Body of pancreas (tissue), 4 donors: ENCODE results near the gene AHSP. TPM values are rescaled to one million over a fixed set of nuclear protein-coding genes. Genes with fewer than 3 reads are reported as not detected.
"Not testable (repeated sequence)": the region's sequence is repeated elsewhere in the genome, so short reads cannot be mapped to it uniquely, and the experiment has no call there.

Experiments used
- ATAC-seq: fragments of 150-250 bp; one replicate; pipeline ENCODE4 v1.9.1; 2016
- DNase-seq, 4 donors: peaks; one replicate each; pipeline ENCODE4 v3.0.0-alpha.2; 2019
- H3K27ac ChIP-seq, 4 donors: fragments of 200-600 bp; sonication (generic); 1 replicate in 3 of 4; 2 replicates in 1 of 4; pipeline versions ENCODE4 v1.5.1 to v1.6.1; 2016 to 2019; ENCODE audit warnings: mild to moderate bottlenecking in 1 of 4, mixed read lengths in 1 of 4, moderate library complexity in 1 of 4
- H3K27me3 ChIP-seq, 2 donors: fragments of 200-600 bp; sonication (generic); one replicate each; pipeline ENCODE4 v1.6.0; 2016; ENCODE audit warnings: mild to moderate bottlenecking in 1 of 2
- H3K36me3 ChIP-seq, 2 donors: fragments of 200-600 bp; sonication (generic); replicated peaks in 1 of 2; 2 replicates each; pipeline ENCODE4 v1.5.1; 2016; ENCODE audit warnings: low read depth in 2 of 2; ENCODE audit not compliant: insufficient read depth in 1 of 2
- H3K4me1 ChIP-seq: fragments of 200-600 bp; sonication (generic); one replicate; pipeline ENCODE4 v1.6.0; 2016
- H3K4me3 ChIP-seq, 2 donors: fragments of 200-600 bp; sonication (generic); 1 replicate in 1 of 2; 2 replicates in 1 of 2; pipeline ENCODE4 v1.5.1; 2016 to 2019
- H3K9me3 ChIP-seq, 3 donors: fragments of 200-600 bp; sonication (generic); 1 replicate in 2 of 3; 2 replicates in 1 of 3; pipeline ENCODE4 v1.5.1; 2016
- CTCF ChIP-seq, 7 experiments: fragments of 450-650 bp in 4 of 7; fragments of 200-600 bp in 3 of 7; sonication (generic) in 3 of 7; IDR thresholded peaks; one replicate each; pipeline ENCODE4 v1.5.1; 2016 to 2019; ENCODE audit warnings: antibody characterized with exemption in 7 of 7
- POLR2A ChIP-seq, 3 donors: fragments of 450-650 bp; IDR thresholded peaks; one replicate each; pipeline ENCODE4 v1.6.1; 2016; ENCODE audit warnings: antibody characterized with exemption in 3 of 3, mild to moderate bottlenecking in 2 of 3
- WGBS, 2 donors: methylation state at CpG; one replicate each; pipeline ENCODE4 v1.1.5; 2017; 5-methylcytosine and 5-hydroxymethylcytosine counted together
- intact Hi-C: fragments of 100-400 bp; cut with DNase I; formaldehyde crosslinking; loops from one replicate; pipeline ENCODE4 v1.15.1; 2023
- total RNA-seq, 2 donors: library from RNA; depleted of rRNA; stranded (reverse); fragments of >200 nt; gene quantifications; one replicate each; pipeline ENCODE4 v1.1.0, GENCODE V29; 2016

Gene AHSP
- total RNA-seq, 2 donors from 2014 or later, result not detected

- intact Hi-C loops, result no loop called here
- Histone ChIP-seq H3K4me1 (peaks cover 10% of the 10 kb centered on the region), H3K4me3 (no peak overlapping the region), H3K27me3 (peaks cover 0 to 18% of the 10 kb centered on the region in 2 donors), H3K27ac (no peak overlapping the region), H3K9me3 (no peaks in the 10 kb centered on the region), H3K36me3 (no peaks in the 10 kb centered on the region)
- no peak for DNase-seq
- TF ChIP-seq CTCF (IDR thresholded peaks at IDR 0.05), result no peak
- no peak for TF ChIP-seq POLR2A (IDR thresholded peaks at IDR 0.05)
- ATAC-seq, result no peak
- WGBS, 2 donors, result 50 to 51% methylated on average over 1 of the region's 1 CpG
Observed at GRCh38 chr16:31572821-31573220, 45.1 kb downstream of the AHSP start.

- ATAC-seq, H3K27ac ChIP-seq, H3K4me1 ChIP-seq, H3K9me3 ChIP-seq, H3K36me3 ChIP-seq, H3K4me3 ChIP-seq, DNase-seq, H3K27me3 ChIP-seq, intact Hi-C loops: not testable (repeated sequence)
- WGBS, 2 donors, result 20 to 22% methylated on average over 1 of the region's 1 CpG
Observed at GRCh38 chr16:31574159-31574558, 46.5 kb downstream of the AHSP start.

- no peak for TF ChIP-seq POLR2A (IDR thresholded peaks at IDR 0.05)
- no peak for DNase-seq
- peaks cover 0 to 8% (median 0%) of the 10 kb centered on the region in 3 donors for H3K9me3 ChIP-seq
- no peak overlapping the region for H3K27ac ChIP-seq
- H3K27me3 ChIP-seq, result no peaks in the 10 kb centered on the region
- no peaks in the 10 kb centered on the region for H3K4me1 ChIP-seq
- intact Hi-C loops, result no loop called here
- no peak overlapping the region for H3K4me3 ChIP-seq
- WGBS, 2 donors, result 47 to 48% methylated on average over 1 of the region's 1 CpG
- H3K36me3 ChIP-seq, result no peaks in the 10 kb centered on the region
- no peak for ATAC-seq
Observed at GRCh38 chr16:31577411-31577810, 49.7 kb downstream of the AHSP start.

Other genes starting within 250 kb of the AHSP start
- gene ITGAX, start 172.7 kb upstream of the AHSP start, total RNA-seq, result 1 to 10 TPM; 3.0 to 8.6 TPM
- not detected for gene ITGAD, start 134.6 kb upstream of the AHSP start, total RNA-seq
- not detected for gene COX6A2, start 99.5 kb upstream of the AHSP start, total RNA-seq
- 1 to 10 TPM; 3.6 to 4.7 TPM for gene ZNF843, start 85.1 kb upstream of the AHSP start, total RNA-seq
- 10 to 100 TPM in 1 of 2 donors, 1 to 10 TPM in 1; 4.2 to 13.2 TPM for gene ARMC5, start 68.4 kb upstream of the AHSP start, total RNA-seq
- 10 to 100 TPM in 1 of 2 donors, 1 to 10 TPM in 1; 8.6 to 16.6 TPM for gene TGFB1I1, start 55.7 kb upstream of the AHSP start, total RNA-seq
- gene SLC5A2, start 44.8 kb upstream of the AHSP start, total RNA-seq, result under 1 TPM in 1 of 2 donors, not detected in 1; 0.26 TPM
- gene RUSF1, start 19.5 kb upstream of the AHSP start, total RNA-seq, result 10 to 100 TPM; 72.9 to 77.5 TPM